ENCODE data around the gene METTL21A.

The METTL21A gene

GRCh38 chr2:207593277-207593676 is 31.9 kb downstream of the METTL21A start:
- no peak for DNase-seq (ENCODE audit: low read depth)
- no peak for TF ChIP-seq CTCF (conservative IDR thresholded peaks at IDR 0.05; ENCODE audit: low read length)
- H3K4me3 ChIP-seq (ENCODE audit: low read length): no peak overlapping the region

GRCh38 chr2:207589143-207589542 is 36.1 kb downstream of the METTL21A start:
- no peak for TF ChIP-seq CTCF (conservative IDR thresholded peaks at IDR 0.05; ENCODE audit: low read length)
- DNase-seq (ENCODE audit: low read depth): no peak
- H3K4me3 ChIP-seq (ENCODE audit: low read length): no peak overlapping the region

- DNase-seq (ENCODE audit: low read depth): no peak
- TF ChIP-seq CTCF (conservative IDR thresholded peaks at IDR 0.05; ENCODE audit: low read length): no peak
- H3K4me3 ChIP-seq (ENCODE audit: low read length): no peak overlapping the region
These were observed 37.9 kb downstream of the METTL21A start for GRCh38 chr2:207587305-207587704.

GRCh38 chr2:207584952-207585351 is 40.2 kb downstream of the METTL21A start:
- TF ChIP-seq CTCF (conservative IDR thresholded peaks at IDR 0.05; ENCODE audit: low read length): no peak
- H3K4me3 ChIP-seq (ENCODE audit: low read length): no peak overlapping the region
- DNase-seq (ENCODE audit: low read depth): no peak

GRCh38 chr2:207571370-207571769 is 53.8 kb downstream of the METTL21A start:
- TF ChIP-seq CTCF (conservative IDR thresholded peaks at IDR 0.05; ENCODE audit: low read length): no peak
- no peak overlapping the region for H3K4me3 ChIP-seq (ENCODE audit: low read length)
- DNase-seq (ENCODE audit: low read depth): no peak

GRCh38 chr2:207567671-207568070 is 57.5 kb downstream of the METTL21A start:
- H3K4me3 ChIP-seq (ENCODE audit: low read length): no peak overlapping the region
- no peak for TF ChIP-seq CTCF (conservative IDR thresholded peaks at IDR 0.05; ENCODE audit: low read length)
- DNase-seq (ENCODE audit: low read depth): no peak

- TF ChIP-seq CTCF (conservative IDR thresholded peaks at IDR 0.05; ENCODE audit: low read length): no peak
- DNase-seq (ENCODE audit: low read depth): no peak
These were observed 59.3 kb downstream of the METTL21A start for GRCh38 chr2:207565736-207566500.

More at GRCh38 chr2:207565736-207566500, 59.3 kb downstream of the METTL21A start:
- H3K4me3 ChIP-seq (ENCODE audit: low read length): no peak overlapping the region

All from AG10803 (cell line).